ENCODE data around the gene MAP2K3. TPM values are rescaled to one million over a fixed set of nuclear protein-coding genes. Genes with fewer than 3 reads are reported as not detected.

MAP2K3 gene
- total and polyA plus RNA-seq, 10 of the 15 experiments (the other 5 are each of a cell fraction or from before 2014, with no cell fraction given): 0.71 to 39.4 (median 18.6) TPM

DNA sequence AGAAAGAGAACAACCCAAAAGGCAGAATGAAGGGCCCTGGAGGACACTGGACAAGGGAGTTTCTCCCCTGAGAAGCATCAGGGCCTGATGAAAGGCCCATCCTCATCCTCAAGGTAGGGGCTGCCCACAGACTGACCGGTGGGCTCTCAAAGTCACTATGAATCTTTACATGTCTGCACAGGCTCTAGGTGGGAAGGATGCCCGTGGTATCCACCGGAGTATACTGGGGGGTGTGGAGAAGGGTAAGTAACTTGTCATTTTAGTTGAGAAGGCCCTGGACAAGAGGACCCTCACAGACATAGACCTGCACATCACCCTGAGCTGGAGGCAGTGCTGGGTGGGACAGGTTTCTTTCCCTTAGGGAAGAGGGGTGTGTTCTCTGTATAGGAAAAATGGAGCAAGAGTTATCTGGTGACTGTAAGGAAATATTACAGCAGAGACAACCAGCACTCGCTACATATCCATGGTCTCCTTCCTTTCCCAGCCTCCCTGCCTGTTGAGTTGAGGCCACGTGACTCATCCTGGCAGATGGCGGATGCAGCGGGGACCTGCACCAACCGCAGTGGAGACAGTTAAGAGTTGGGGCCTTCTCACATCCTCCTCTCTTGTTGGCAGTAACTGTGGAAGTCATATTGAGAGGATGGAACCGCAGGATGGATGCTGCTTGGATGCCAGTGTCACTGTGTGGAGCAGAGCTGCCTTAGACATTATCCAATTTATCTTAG lies 46.1 kb downstream of the MAP2K3 start:
- in situ Hi-C loops (cut with MboI): no loop called here
- SMC1A ChIA-PET (ENCODE audit: uncharacterized antibody, unreplicated experiment): no interaction called here
- ATAC-seq: no peak

More for the DNA sequence above, 46.1 kb downstream of the MAP2K3 start:
- FAIRE-seq (no peak), DNase-seq (ENCODE audit: low read depth, low spot score) (no peak)
- Histone ChIP-seq H3K9ac (ENCODE audit: control insufficient read depth, insufficient read depth, low read length) (no peak overlapping the region), H4K20me1 (ENCODE audit: control insufficient read depth, insufficient read depth) (no peaks in the 10 kb centered on the region), H3K4me2 (ENCODE audit: control insufficient read depth, insufficient read depth) (no peak overlapping the region), H3K4me1 (ENCODE audit: control insufficient read depth, insufficient read depth, low read length) (no peaks in the 10 kb centered on the region), H3K79me2 (ENCODE audit: control insufficient read depth, insufficient read depth, low read length) (no peaks in the 10 kb centered on the region), H3K27me3 (replicated peaks in 1 of 2; ENCODE audit: control insufficient read depth in 2 of 2, insufficient read depth in 2 of 2, low read length in 1 of 2) (no peaks in the 10 kb centered on the region), H3K4me3 (no peak overlapping the region), H3K36me3 (ENCODE audit: control insufficient read depth in 2 of 2, insufficient read depth in 2 of 2, low read length in 1 of 2) (no peaks in the 10 kb centered on the region), H3K27ac (ENCODE audit: control insufficient read depth, insufficient read depth) (no peak overlapping the region), H2AFZ (ENCODE audit: control insufficient read depth, low read depth, low read length) (no peak overlapping the region), H3K9me3 (replicated peaks; ENCODE audit: control insufficient read depth, insufficient read depth, low read length) (no peaks in the 10 kb centered on the region; the same call in 1 of the 3 replicates)
- intact Hi-C loops (cut with micrococcal nuclease; ENCODE audit: unreplicated experiment): no loop called here
- ChIA-PET POLR2A (no interaction called here), RAD21 (ENCODE audit: unreplicated experiment) (no interaction called here), CTCF (no interaction called here)
- TF ChIP-seq MYB (IDR thresholded peaks at IDR 0.05; ENCODE audit: borderline replicate concordance, low read depth, low read length): no peak
- TF ChIP-seq, protein P1, sequence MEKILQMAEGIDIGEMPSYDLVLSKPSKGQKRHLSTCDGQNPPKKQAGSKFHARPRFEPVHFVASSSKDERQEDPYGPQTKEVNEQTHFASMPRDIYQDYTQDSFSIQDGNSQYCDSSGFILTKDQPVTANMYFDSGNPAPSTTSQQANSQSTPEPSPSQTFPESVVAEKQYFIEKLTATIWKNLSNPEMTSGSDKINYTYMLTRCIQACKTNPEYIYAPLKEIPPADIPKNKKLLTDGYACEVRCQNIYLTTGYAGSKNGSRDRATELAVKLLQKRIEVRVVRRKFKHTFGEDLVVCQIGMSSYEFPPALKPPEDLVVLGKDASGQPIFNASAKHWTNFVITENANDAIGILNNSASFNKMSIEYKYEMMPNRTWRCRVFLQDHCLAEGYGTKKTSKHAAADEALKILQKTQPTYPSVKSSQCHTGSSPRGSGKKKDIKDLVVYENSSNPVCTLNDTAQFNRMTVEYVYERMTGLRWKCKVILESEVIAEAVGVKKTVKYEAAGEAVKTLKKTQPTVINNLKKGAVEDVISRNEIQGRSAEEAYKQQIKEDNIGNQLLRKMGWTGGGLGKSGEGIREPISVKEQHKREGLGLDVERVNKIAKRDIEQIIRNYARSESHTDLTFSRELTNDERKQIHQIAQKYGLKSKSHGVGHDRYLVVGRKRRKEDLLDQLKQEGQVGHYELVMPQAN (conservative IDR thresholded peaks at IDR 0.05): no peak
- no peak for TF ChIP-seq RELA (IDR thresholded peaks at IDR 0.05; ENCODE audit: borderline replicate concordance, partially characterized antibody)
- TF ChIP-seq NFIC (IDR thresholded peaks at IDR 0.05; ENCODE audit: low read depth, low read length): no peak
- TF ChIP-seq PAX5 (IDR thresholded peaks at IDR 0.05; ENCODE audit: borderline replicate concordance, low read depth, low read length): no peak
- TF ChIP-seq YY1 (IDR thresholded peaks at IDR 0.05; ENCODE audit: low read depth, low read length): no peak
- TF ChIP-seq, protein P2, sequence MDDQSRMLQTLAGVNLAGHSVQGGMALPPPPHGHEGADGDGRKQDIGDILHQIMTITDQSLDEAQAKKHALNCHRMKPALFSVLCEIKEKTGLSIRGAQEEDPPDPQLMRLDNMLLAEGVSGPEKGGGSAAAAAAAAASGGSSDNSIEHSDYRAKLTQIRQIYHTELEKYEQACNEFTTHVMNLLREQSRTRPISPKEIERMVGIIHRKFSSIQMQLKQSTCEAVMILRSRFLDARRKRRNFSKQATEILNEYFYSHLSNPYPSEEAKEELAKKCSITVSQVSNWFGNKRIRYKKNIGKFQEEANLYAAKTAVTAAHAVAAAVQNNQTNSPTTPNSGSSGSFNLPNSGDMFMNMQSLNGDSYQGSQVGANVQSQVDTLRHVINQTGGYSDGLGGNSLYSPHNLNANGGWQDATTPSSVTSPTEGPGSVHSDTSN (IDR thresholded peaks at IDR 0.05; ENCODE audit: insufficient replicate concordance, low read depth, low read length): no peak
- no peak for TF ChIP-seq KDM1A (IDR thresholded peaks at IDR 0.05; ENCODE audit: borderline replicate concordance)
- TF ChIP-seq ZNF207 (IDR thresholded peaks at IDR 0.05; ENCODE audit: borderline replicate concordance): no peak
- no peak for TF ChIP-seq POLR2AphosphoS5 (IDR thresholded peaks at IDR 0.05; ENCODE audit: low read length)
- TF ChIP-seq SPI1 (IDR thresholded peaks at IDR 0.05; ENCODE audit: borderline replicate concordance, insufficient read depth, low read depth, low read length): no peak
- no peak for TF ChIP-seq SRF (IDR thresholded peaks at IDR 0.05; ENCODE audit: low read depth in 2 of 2, low read length in 2 of 2)
- TF ChIP-seq, protein P3, sequence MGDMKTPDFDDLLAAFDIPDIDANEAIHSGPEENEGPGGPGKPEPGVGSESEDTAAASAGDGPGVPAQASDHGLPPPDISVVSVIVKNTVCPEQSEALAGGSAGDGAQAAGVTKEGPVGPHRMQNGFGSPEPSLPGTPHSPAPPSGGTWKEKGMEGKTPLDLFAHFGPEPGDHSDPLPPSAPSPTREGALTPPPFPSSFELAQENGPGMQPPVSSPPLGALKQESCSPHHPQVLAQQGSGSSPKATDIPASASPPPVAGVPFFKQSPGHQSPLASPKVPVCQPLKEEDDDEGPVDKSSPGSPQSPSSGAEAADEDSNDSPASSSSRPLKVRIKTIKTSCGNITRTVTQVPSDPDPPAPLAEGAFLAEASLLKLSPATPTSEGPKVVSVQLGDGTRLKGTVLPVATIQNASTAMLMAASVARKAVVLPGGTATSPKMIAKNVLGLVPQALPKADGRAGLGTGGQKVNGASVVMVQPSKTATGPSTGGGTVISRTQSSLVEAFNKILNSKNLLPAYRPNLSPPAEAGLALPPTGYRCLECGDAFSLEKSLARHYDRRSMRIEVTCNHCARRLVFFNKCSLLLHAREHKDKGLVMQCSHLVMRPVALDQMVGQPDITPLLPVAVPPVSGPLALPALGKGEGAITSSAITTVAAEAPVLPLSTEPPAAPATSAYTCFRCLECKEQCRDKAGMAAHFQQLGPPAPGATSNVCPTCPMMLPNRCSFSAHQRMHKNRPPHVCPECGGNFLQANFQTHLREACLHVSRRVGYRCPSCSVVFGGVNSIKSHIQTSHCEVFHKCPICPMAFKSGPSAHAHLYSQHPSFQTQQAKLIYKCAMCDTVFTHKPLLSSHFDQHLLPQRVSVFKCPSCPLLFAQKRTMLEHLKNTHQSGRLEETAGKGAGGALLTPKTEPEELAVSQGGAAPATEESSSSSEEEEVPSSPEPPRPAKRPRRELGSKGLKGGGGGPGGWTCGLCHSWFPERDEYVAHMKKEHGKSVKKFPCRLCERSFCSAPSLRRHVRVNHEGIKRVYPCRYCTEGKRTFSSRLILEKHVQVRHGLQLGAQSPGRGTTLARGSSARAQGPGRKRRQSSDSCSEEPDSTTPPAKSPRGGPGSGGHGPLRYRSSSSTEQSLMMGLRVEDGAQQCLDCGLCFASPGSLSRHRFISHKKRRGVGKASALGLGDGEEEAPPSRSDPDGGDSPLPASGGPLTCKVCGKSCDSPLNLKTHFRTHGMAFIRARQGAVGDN (IDR thresholded peaks at IDR 0.05): no peak
- BruUV-seq (replicated peaks): no TSS peak
- WGBS (ENCODE audit: insufficient coverage, insufficient replicate concordance, low lambda C conversion rate, missing lambda C conversion rate): 49% methylated on average over 9 of the region's 9 CpGs
